Mammary epithelial cell (primary cell): ENCODE results near the gene RIMS1.

ENCODE experiments used
- CTCF ChIP-seq, 2 donors: IDR thresholded peaks in 1 of 2; conservative IDR thresholded peaks in 1 of 2; 2 replicates each; pipeline ENCODE4 v1.5.1; 2011 to 2012; ENCODE audit warnings: inconsistent platforms in 2 of 2, low read length in 2 of 2, mild to moderate bottlenecking in 2 of 2, control low read depth in 1 of 2, low read depth in 1 of 2; ENCODE audit not compliant: insufficient read depth in 1 of 2; ENCODE audit errors: extremely low read depth in 1 of 2
- EZH2 ChIP-seq: IDR thresholded peaks from 2 replicates; pipeline ENCODE4 v1.6.1; 2012; ENCODE audit warnings: low read length, inconsistent platforms, borderline replicate concordance

- TF ChIP-seq CTCF (conservative IDR thresholded peaks at IDR 0.05 in 1 of 2, IDR thresholded peaks at IDR 0.05 in 1 of 2; ENCODE audit: extremely low read depth in 1 of 2, insufficient read depth in 1 of 2, low read depth in 1 of 2, low read length in 2 of 2) (no peak), EZH2 (no peak)
These were observed 174.9 kb downstream of the RIMS1 start for GRCh38 chr6:72061286-72061685.
